ENCODE results near the gene NTN4. TPM values are rescaled to one million over a fixed set of nuclear protein-coding genes. Genes with fewer than 3 reads are reported as not detected.

The NTN4 gene
- total RNA-seq, 2 experiments from 2014 or later, result not detected

DNA sequence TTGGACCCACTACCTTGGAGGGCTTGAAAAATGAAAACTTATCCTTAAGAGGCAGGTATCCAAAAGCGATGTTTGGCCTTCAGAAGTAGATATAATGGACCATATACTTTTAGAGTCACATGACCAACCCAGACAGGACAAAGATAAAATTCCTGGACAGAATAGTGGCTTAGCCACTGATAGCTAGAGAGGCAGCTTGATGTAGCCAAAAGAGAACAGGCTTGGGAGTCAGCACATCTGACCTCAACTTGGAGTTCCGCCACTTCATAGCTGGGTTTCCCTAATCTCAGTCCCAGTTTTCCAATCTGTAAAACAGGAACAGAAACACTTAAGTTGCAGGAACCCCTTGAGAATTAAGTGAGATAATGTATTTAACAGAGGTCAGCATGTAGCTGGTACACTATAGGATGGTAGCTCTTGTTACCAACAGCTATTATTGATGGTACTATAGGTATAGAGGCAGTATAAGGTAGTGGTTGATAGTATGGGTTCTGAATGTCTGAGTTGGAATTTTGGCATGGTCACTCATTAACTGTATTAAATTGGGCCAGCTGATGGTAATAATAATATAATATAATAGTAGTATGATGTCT, 176.1 kb downstream of the NTN4 start:
- ATAC-seq (no peak), DNase-seq (no peak)
- H3K27me3 Mint-ChIP-seq, result no peaks in the 10 kb centered on the region
- no peaks in the 10 kb centered on the region for H3K4me1 Mint-ChIP-seq (ENCODE audit: low read depth)
- no peaks in the 10 kb centered on the region for H3K9me3 Mint-ChIP-seq
- TF ChIP-seq CTCF (IDR thresholded peaks at IDR 0.05), result no peak
- CTCF ChIA-PET, result no interaction called here
- H3K4me3 Mint-ChIP-seq, result no peak overlapping the region
- no peaks in the 10 kb centered on the region for H3K36me3 Mint-ChIP-seq (ENCODE audit: low read depth)
- intact Hi-C loops (cut with micrococcal nuclease), result no loop called here
- H3K27ac Mint-ChIP-seq, result no peak overlapping the region
- POLR2A ChIA-PET, result interaction anchor here (1.0 kb wide), 1 partner anchor 130 kb away, joined by 3 read pairs; no protein-coding TSS in a partner anchor

DNA sequence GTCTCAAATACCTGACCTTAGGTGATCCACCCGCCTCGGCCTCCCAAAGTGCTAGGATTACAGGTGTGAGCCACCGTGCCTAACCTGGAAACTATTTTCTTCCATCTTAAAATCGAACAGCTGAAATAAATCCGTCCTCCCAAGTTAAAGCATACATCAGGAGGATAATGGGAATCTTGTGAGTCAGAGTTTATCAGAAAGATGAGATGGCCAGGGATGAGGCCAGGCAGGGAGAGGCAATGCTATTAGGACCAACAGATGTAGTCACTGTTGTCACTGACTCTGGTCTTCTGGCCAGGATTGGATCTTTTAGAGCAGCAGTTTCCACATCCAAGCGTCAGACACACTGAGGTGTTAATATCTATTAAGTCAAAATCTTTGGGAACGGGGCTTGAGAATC, 177.5 kb downstream of the NTN4 start:
- intact Hi-C loops (cut with micrococcal nuclease), result no loop called here
- Mint-ChIP-seq H3K4me1 (ENCODE audit: low read depth) (no peaks in the 10 kb centered on the region), H3K27ac (no peak overlapping the region), H3K4me3 (no peak overlapping the region), H3K9me3 (no peaks in the 10 kb centered on the region), H3K27me3 (no peaks in the 10 kb centered on the region), H3K36me3 (ENCODE audit: low read depth) (no peaks in the 10 kb centered on the region)
- ChIA-PET POLR2A (no interaction called here), CTCF (no interaction called here)
- ATAC-seq, result no peak
- TF ChIP-seq CTCF (IDR thresholded peaks at IDR 0.05), result no peak
- no peak for DNase-seq

GRCh38 chr12:95611676-95612309, 178.8 kb downstream of the NTN4 start:
- intact Hi-C loops (cut with micrococcal nuclease), result no loop called here
- H3K9me3 Mint-ChIP-seq, result no peaks in the 10 kb centered on the region
- ChIA-PET CTCF (no interaction called here), POLR2A (no interaction called here)
- DNase-seq (no peak), ATAC-seq (no peak)
- H3K36me3 Mint-ChIP-seq (ENCODE audit: low read depth), result no peaks in the 10 kb centered on the region
- H3K4me1 Mint-ChIP-seq (ENCODE audit: low read depth), result no peaks in the 10 kb centered on the region
- H3K4me3 Mint-ChIP-seq, result no peak overlapping the region
- H3K27ac Mint-ChIP-seq, result no peak overlapping the region
- no peak for TF ChIP-seq CTCF (IDR thresholded peaks at IDR 0.05)
- H3K27me3 Mint-ChIP-seq, result no peaks in the 10 kb centered on the region

GRCh38 chr12:95608252-95609033, 182.1 kb downstream of the NTN4 start:
- Mint-ChIP-seq H3K4me1 (ENCODE audit: low read depth) (no peaks in the 10 kb centered on the region), H3K9me3 (no peaks in the 10 kb centered on the region), H3K27me3 (no peaks in the 10 kb centered on the region), H3K36me3 (ENCODE audit: low read depth) (no peaks in the 10 kb centered on the region), H3K27ac (no peak overlapping the region), H3K4me3 (no peak overlapping the region)
- DNase-seq (no peak), ATAC-seq (no peak)
- intact Hi-C loops (cut with micrococcal nuclease), result no loop called here
- TF ChIP-seq CTCF (IDR thresholded peaks at IDR 0.05), result no peak
- ChIA-PET CTCF (no interaction called here), POLR2A (no interaction called here)

Other genes with a start within 250 kb of the NTN4 start
- gene USP44, start 239.3 kb downstream of the NTN4 start, total RNA-seq, result 10 to 100 TPM; 15.2 to 15.5 TPM
- gene SNRPF, start 68.2 kb upstream of the NTN4 start, total RNA-seq, result 10 to 100 TPM; 51.2 to 54.4 TPM
- gene CCDC38, start 151.8 kb upstream of the NTN4 start, total RNA-seq, result under 1 TPM; 0.18 to 0.34 TPM
- gene AMDHD1, start 152.6 kb upstream of the NTN4 start, total RNA-seq, result 1 to 10 TPM; 1.1 TPM
- gene HAL, start 205.6 kb upstream of the NTN4 start, total RNA-seq, result under 1 TPM; 0.25 TPM
- gene LTA4H, start 244.8 kb upstream of the NTN4 start, total RNA-seq, result 100 to 1,000 TPM; 112 TPM